Osteocyte (in vitro differentiated cells): ENCODE measurements around the gene PHOSPHO1. TPM values are rescaled to one million over a fixed set of nuclear protein-coding genes. Genes with fewer than 3 reads are reported as not detected.

Experiments used
- DNase-seq: peaks from one replicate; pipeline ENCODE4 v3.0.0; 2021; ENCODE audit warnings: mixed read lengths; ENCODE audit not compliant: unreplicated experiment; ENCODE audit errors: extremely low spot score
- H3K27ac Mint-ChIP-seq: one replicate; pipeline ENCODE4 v1.8.0; 2021; ENCODE audit warnings: mild to moderate bottlenecking, mixed read lengths; ENCODE audit not compliant: unreplicated experiment
- H3K27me3 Mint-ChIP-seq: one replicate; pipeline ENCODE4 v1.8.0; 2021; ENCODE audit warnings: mixed read lengths; ENCODE audit not compliant: unreplicated experiment
- H3K36me3 Mint-ChIP-seq: one replicate; pipeline ENCODE4 v1.8.0; 2021; ENCODE audit warnings: mixed read lengths; ENCODE audit not compliant: unreplicated experiment
- H3K4me1 Mint-ChIP-seq: one replicate; pipeline ENCODE4 v1.8.0; 2021; ENCODE audit warnings: mixed read lengths; ENCODE audit not compliant: unreplicated experiment
- H3K4me3 Mint-ChIP-seq: one replicate; pipeline ENCODE4 v1.8.0; 2021; ENCODE audit warnings: mild to moderate bottlenecking, moderate library complexity, mixed read lengths; ENCODE audit not compliant: unreplicated experiment
- H3K9me3 Mint-ChIP-seq: one replicate; pipeline ENCODE4 v1.8.0; 2021; ENCODE audit warnings: mixed read lengths; ENCODE audit not compliant: unreplicated experiment
- total RNA-seq: library from RNA; stranded (reverse); gene quantifications from 2 replicates; pipeline ENCODE4 v1.2.1, GENCODE V29; 2021
- TF ChIP-seq, protein P1 (sequence below): fragments of 200-600 bp; sonication (generic); IDR thresholded peaks from 2 replicates; pipeline ENCODE4 v1.5.0; 2021; ENCODE audit warnings: antibody characterized with exemption, mild to moderate bottlenecking, moderate library complexity

Gene PHOSPHO1
- total RNA-seq, 1 donor from 2014 or later = not detected

- DNase-seq = no peak
- Mint-ChIP-seq H3K27me3 (peaks cover 25% of the 10 kb centered on the region), H3K9me3 (no peaks in the 10 kb centered on the region), H3K4me1 (peaks cover 8% of the 10 kb centered on the region), H3K27ac (no peak overlapping the region), H3K4me3 (no peak overlapping the region), H3K36me3 (no peaks in the 10 kb centered on the region)
- TF ChIP-seq, protein P1, sequence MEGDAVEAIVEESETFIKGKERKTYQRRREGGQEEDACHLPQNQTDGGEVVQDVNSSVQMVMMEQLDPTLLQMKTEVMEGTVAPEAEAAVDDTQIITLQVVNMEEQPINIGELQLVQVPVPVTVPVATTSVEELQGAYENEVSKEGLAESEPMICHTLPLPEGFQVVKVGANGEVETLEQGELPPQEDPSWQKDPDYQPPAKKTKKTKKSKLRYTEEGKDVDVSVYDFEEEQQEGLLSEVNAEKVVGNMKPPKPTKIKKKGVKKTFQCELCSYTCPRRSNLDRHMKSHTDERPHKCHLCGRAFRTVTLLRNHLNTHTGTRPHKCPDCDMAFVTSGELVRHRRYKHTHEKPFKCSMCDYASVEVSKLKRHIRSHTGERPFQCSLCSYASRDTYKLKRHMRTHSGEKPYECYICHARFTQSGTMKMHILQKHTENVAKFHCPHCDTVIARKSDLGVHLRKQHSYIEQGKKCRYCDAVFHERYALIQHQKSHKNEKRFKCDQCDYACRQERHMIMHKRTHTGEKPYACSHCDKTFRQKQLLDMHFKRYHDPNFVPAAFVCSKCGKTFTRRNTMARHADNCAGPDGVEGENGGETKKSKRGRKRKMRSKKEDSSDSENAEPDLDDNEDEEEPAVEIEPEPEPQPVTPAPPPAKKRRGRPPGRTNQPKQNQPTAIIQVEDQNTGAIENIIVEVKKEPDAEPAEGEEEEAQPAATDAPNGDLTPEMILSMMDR = no peak
Observed at GRCh38 chr17:49204516-49204915, 26.1 kb downstream of the PHOSPHO1 start.

- H3K9me3 Mint-ChIP-seq = no peaks in the 10 kb centered on the region
- no peak overlapping the region for H3K4me3 Mint-ChIP-seq
- TF ChIP-seq, protein P1 = no peak
- H3K27ac Mint-ChIP-seq = no peak overlapping the region
- H3K4me1 Mint-ChIP-seq = peaks cover under 1% of the 10 kb centered on the region
- no peaks in the 10 kb centered on the region for H3K36me3 Mint-ChIP-seq
- DNase-seq = no peak
- peaks cover 25% of the 10 kb centered on the region for H3K27me3 Mint-ChIP-seq
Observed at GRCh38 chr17:49203796-49204195, 26.8 kb downstream of the PHOSPHO1 start.

- Mint-ChIP-seq H3K27me3 (peaks cover 22% of the 10 kb centered on the region), H3K4me3 (no peak overlapping the region), H3K9me3 (no peaks in the 10 kb centered on the region), H3K36me3 (no peaks in the 10 kb centered on the region), H3K27ac (no peak overlapping the region), H3K4me1 (no peaks in the 10 kb centered on the region)
- TF ChIP-seq, protein P1 = no peak
- no peak for DNase-seq
Observed at GRCh38 chr17:49201481-49201927, 29.1 kb downstream of the PHOSPHO1 start.

DNA sequence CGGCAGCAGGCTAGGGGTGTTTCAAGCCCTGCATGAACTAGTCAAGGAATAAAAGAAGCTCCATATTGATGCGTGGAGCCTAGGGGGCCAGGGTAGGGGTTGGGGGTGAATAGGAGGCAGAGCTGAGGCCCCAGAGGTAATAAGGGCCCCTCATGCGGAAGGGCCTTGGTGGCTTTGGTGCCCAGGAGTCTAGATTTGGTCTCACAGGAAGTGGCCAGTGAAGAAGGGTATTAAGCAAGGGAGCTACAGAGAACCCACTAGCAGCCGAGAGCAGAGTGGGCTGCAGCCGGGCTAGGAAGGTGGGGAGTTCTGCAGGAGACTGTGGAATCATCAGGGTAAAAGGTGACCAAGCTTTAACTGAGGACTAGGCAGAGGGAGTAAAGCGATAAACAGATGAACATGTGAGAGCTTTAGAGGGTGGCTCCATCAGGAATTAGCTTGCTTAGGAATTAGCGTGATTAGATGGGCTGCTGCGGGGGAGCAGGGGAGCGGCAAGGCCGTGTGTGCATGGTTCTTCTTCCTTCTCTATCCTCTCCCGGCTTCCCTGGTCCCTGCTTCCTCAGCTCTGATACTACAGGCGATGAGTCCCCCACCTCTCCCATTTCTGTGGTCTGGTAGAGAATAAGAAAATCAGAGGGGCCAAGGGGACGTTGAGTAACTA is 30.0 kb downstream of the PHOSPHO1 start:
- no peaks in the 10 kb centered on the region for H3K9me3 Mint-ChIP-seq
- no peak overlapping the region for H3K27ac Mint-ChIP-seq
- no peak overlapping the region for H3K4me3 Mint-ChIP-seq
- H3K36me3 Mint-ChIP-seq = no peaks in the 10 kb centered on the region
- DNase-seq = no peak
- peaks cover 17% of the 10 kb centered on the region for H3K27me3 Mint-ChIP-seq
- no peaks in the 10 kb centered on the region for H3K4me1 Mint-ChIP-seq
- TF ChIP-seq, protein P1 = no peak

DNA sequence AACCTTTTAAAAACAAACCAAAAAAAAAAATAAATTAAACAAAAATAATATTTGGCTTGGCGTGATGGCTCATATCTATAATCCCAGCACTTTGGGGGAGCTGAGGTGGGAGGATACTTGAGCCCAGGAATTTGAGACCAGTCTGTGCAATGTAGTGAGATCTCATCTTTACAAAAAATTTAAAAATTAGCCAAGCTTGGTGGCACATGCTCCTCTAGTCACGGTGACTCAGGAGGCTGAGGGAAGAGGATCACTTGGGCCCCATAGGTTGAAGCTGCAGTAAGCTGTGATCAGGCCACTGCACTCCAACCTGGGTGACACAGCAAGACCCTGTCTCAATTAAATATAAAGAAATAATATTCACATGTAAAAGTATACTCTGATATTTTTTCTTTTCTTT is 32.4 kb downstream of the PHOSPHO1 start:
- no peak overlapping the region for H3K27ac Mint-ChIP-seq
- H3K4me1 Mint-ChIP-seq = peaks cover 5% of the 10 kb centered on the region
- peaks cover 15% of the 10 kb centered on the region for H3K27me3 Mint-ChIP-seq
- H3K9me3 Mint-ChIP-seq = no peaks in the 10 kb centered on the region
- H3K36me3 Mint-ChIP-seq = no peaks in the 10 kb centered on the region
- H3K4me3 Mint-ChIP-seq = no peak overlapping the region
- no peak for DNase-seq
- TF ChIP-seq, protein P1 = no peak
